H9 (cell line): ENCODE measurements around the gene KIF2C. TPM values are rescaled to one million over a fixed set of nuclear protein-coding genes. Genes with fewer than 3 reads are reported as not detected.

ENCODE experiments used
- DNase-seq: peaks from one replicate; pipeline ENCODE4 v3.0.0-alpha.2; 2017
- H2AFZ ChIP-seq: one replicate; pipeline ENCODE4 v1.6.1; 2013; ENCODE audit warnings: mild to moderate bottlenecking, low read length, control low read depth, moderate library complexity
- H2AK5ac ChIP-seq: 2 replicates; pipeline ENCODE4 v1.6.1; 2013; ENCODE audit warnings: low read length, control low read depth, mixed read lengths; ENCODE audit not compliant: insufficient read length
- H2BK120ac ChIP-seq: one replicate; pipeline ENCODE4 v1.6.1; 2013; ENCODE audit warnings: low read depth, mild to moderate bottlenecking, low read length, control low read depth, inconsistent platforms; ENCODE audit not compliant: poor library complexity, severe bottlenecking
- H2BK12ac ChIP-seq: 2 replicates; pipeline ENCODE4 v1.6.1; 2013; ENCODE audit warnings: low read length, control low read depth, mixed read lengths, low read depth; ENCODE audit not compliant: insufficient read length
- H2BK15ac ChIP-seq: 2 replicates; pipeline ENCODE4 v1.6.1; 2013; ENCODE audit warnings: low read depth, low read length, control low read depth
- H2BK20ac ChIP-seq: one replicate; pipeline ENCODE4 v1.6.1; 2013; ENCODE audit warnings: low read depth, mild to moderate bottlenecking, low read length, control low read depth, inconsistent platforms; ENCODE audit not compliant: poor library complexity, severe bottlenecking
- H2BK5ac ChIP-seq: 2 replicates; pipeline ENCODE4 v1.6.1; 2013; ENCODE audit warnings: low read length, control low read depth, mixed read lengths; ENCODE audit not compliant: insufficient read length
- H3K14ac ChIP-seq: 2 replicates; pipeline ENCODE4 v1.6.1; 2013; ENCODE audit warnings: low read length, control low read depth; ENCODE audit not compliant: insufficient read depth
- H3K18ac ChIP-seq: 2 replicates; pipeline ENCODE4 v1.6.1; 2013; ENCODE audit warnings: low read depth, mild to moderate bottlenecking, mixed read lengths, low read length, control low read depth; ENCODE audit not compliant: insufficient read length
- H3K23ac ChIP-seq: 2 replicates; pipeline ENCODE4 v1.6.1; 2013; ENCODE audit warnings: low read length, control low read depth, mixed read lengths, low read depth; ENCODE audit not compliant: insufficient read length
- H3K23me2 ChIP-seq: 2 replicates; pipeline ENCODE4 v1.6.1; 2013; ENCODE audit warnings: low read depth, mild to moderate bottlenecking, mixed read lengths, low read length, control low read depth; ENCODE audit not compliant: insufficient read length, poor library complexity, severe bottlenecking
- H3K27ac ChIP-seq: 2 replicates; pipeline ENCODE4 v1.5.1; 2013; ENCODE audit warnings: low read length, control low read depth, mixed read lengths, low read depth; ENCODE audit not compliant: insufficient read length
- H3K27me3 ChIP-seq: 2 replicates; pipeline ENCODE4 v1.6.1; 2013; ENCODE audit warnings: low read length, control low read depth, inconsistent platforms; ENCODE audit not compliant: insufficient read depth
- H3K4ac ChIP-seq: 2 replicates; pipeline ENCODE4 v1.6.1; 2013; ENCODE audit warnings: low read depth, mild to moderate bottlenecking, control low read depth, inconsistent platforms, low read length, moderate library complexity
- H3K4me1 ChIP-seq: 2 replicates; pipeline ENCODE4 v1.6.1; 2013; ENCODE audit warnings: low read length, control low read depth, inconsistent platforms; ENCODE audit not compliant: insufficient read depth
- H3K4me2 ChIP-seq: 2 replicates; pipeline ENCODE4 v1.6.1; 2013; ENCODE audit warnings: low read length, control low read depth, mixed read lengths; ENCODE audit not compliant: insufficient read length, insufficient read depth
- H3K56ac ChIP-seq: 2 replicates; pipeline ENCODE4 v1.6.1; 2013; ENCODE audit warnings: low read depth, mild to moderate bottlenecking, mixed read lengths, low read length, control low read depth; ENCODE audit not compliant: insufficient read length
- H3K79me1 ChIP-seq: 2 replicates; pipeline ENCODE4 v1.6.1; 2013; ENCODE audit warnings: low read depth, mild to moderate bottlenecking, moderate library complexity, low read length, control low read depth, inconsistent platforms; ENCODE audit not compliant: insufficient read depth, poor library complexity, severe bottlenecking
- H3K79me2 ChIP-seq: 2 replicates; pipeline ENCODE4 v1.6.1; 2013; ENCODE audit warnings: low read length, control low read depth, inconsistent platforms; ENCODE audit not compliant: insufficient read depth
- H3K9ac ChIP-seq: 2 replicates; pipeline ENCODE4 v1.6.1; 2013; ENCODE audit warnings: low read length, control low read depth, mixed read lengths; ENCODE audit not compliant: insufficient read length; ENCODE audit errors: extremely low read depth
- H3K9me3 ChIP-seq: one replicate; pipeline ENCODE4 v1.6.1; 2013; ENCODE audit warnings: low read depth, low read length, inconsistent platforms; ENCODE audit not compliant: control insufficient read depth
- H3T11ph ChIP-seq: one replicate; pipeline ENCODE4 v1.6.1; 2013; ENCODE audit warnings: mild to moderate bottlenecking, low read length, control low read depth, inconsistent platforms
- H4K20me1 ChIP-seq: one replicate; pipeline ENCODE4 v1.6.1; 2013; ENCODE audit not compliant: control insufficient read depth, insufficient read length, insufficient read depth
- H4K5ac ChIP-seq: 2 replicates; pipeline ENCODE4 v1.6.1; 2013; ENCODE audit warnings: low read depth, mild to moderate bottlenecking, mixed read lengths, low read length, control low read depth; ENCODE audit not compliant: insufficient read length
- H4K8ac ChIP-seq: replicated peaks from 2 replicates; pipeline ENCODE4 v1.6.1; 2013; ENCODE audit warnings: low read length, control low read depth, mixed read lengths, low read depth; ENCODE audit not compliant: insufficient read length
- H4K91ac ChIP-seq: 2 replicates; pipeline ENCODE4 v1.6.1; 2013; ENCODE audit warnings: low read depth, mild to moderate bottlenecking, moderate library complexity, mixed read lengths, low read length, control low read depth; ENCODE audit not compliant: insufficient read length
- H3K27ac Mint-ChIP-seq, 3 experiments: 2 replicates in 2 of 3; 3 replicates in 1 of 3; pipeline ENCODE4 v1.8.0; 2020 to 2021; ENCODE audit warnings: mixed read lengths in 3 of 3, mild to moderate bottlenecking in 1 of 3, moderate library complexity in 1 of 3
- H3K27me3 Mint-ChIP-seq: 2 replicates; pipeline ENCODE4 v1.8.0; 2021; ENCODE audit warnings: low read depth, mild to moderate bottlenecking, moderate library complexity, mixed read lengths
- H3K36me3 Mint-ChIP-seq, 3 experiments: 2 replicates in 2 of 3; 3 replicates in 1 of 3; pipeline ENCODE4 v1.8.0; 2020 to 2021; ENCODE audit warnings: low read depth in 3 of 3, mixed read lengths in 3 of 3; ENCODE audit not compliant: insufficient read depth in 1 of 3
- H3K4me1 Mint-ChIP-seq, 2 experiments: 2 replicates each; pipeline ENCODE4 v1.8.0; 2020; ENCODE audit warnings: mixed read lengths in 2 of 2
- H3K4me3 Mint-ChIP-seq, 2 experiments: 2 replicates in 1 of 2; 3 replicates in 1 of 2; pipeline ENCODE4 v1.8.0; 2020 to 2021; ENCODE audit warnings: mild to moderate bottlenecking in 2 of 2, mixed read lengths in 2 of 2, moderate library complexity in 1 of 2
- H3K9me3 Mint-ChIP-seq, 2 experiments: 2 replicates in 1 of 2; 3 replicates in 1 of 2; pipeline ENCODE4 v1.8.0; 2020; ENCODE audit warnings: mild to moderate bottlenecking in 2 of 2, mixed read lengths in 2 of 2, moderate library complexity in 1 of 2
- CTCF ChIP-seq: fragments of 200-600 bp; sonication (generic); conservative IDR thresholded peaks from 3 replicates; pipeline ENCODE4 v1.8.0; 2021; ENCODE audit warnings: antibody characterized with exemption, mild to moderate bottlenecking
- WGBS: extraction: QIAGEN DNeasy Blood & Tissue Kit; methylation state at CpG from one replicate; pipeline ENCODE4 v1.1.7; 2013; ENCODE audit warnings: missing lambda C conversion rate, low lambda C conversion rate, mixed read lengths; ENCODE audit not compliant: insufficient read length; ENCODE audit errors: extremely low coverage; 5-methylcytosine and 5-hydroxymethylcytosine counted together
- long read RNA-seq: library from polyadenylated mRNA; unstranded; transcript quantifications from one replicate; pipeline ENCODE4 v2.0.0, GENCODE V29; 2020
- total RNA-seq: library from RNA; stranded (reverse); gene quantifications from 2 replicates; pipeline ENCODE4 v1.2.1, GENCODE V29; 2021

Gene KIF2C
- 71.6 and 73.1 TPM in 2 replicates for total RNA-seq
- long read RNA-seq, transcript KIF2C-202 (21 exons, 2,879 nt), result major isoform, 399 of 516 reads
- long read RNA-seq, partial matches to known transcripts, result 15 of 516 reads
- long read RNA-seq, other reads (novel, unspliced or antisense), result 102 of 516 reads

DNA sequence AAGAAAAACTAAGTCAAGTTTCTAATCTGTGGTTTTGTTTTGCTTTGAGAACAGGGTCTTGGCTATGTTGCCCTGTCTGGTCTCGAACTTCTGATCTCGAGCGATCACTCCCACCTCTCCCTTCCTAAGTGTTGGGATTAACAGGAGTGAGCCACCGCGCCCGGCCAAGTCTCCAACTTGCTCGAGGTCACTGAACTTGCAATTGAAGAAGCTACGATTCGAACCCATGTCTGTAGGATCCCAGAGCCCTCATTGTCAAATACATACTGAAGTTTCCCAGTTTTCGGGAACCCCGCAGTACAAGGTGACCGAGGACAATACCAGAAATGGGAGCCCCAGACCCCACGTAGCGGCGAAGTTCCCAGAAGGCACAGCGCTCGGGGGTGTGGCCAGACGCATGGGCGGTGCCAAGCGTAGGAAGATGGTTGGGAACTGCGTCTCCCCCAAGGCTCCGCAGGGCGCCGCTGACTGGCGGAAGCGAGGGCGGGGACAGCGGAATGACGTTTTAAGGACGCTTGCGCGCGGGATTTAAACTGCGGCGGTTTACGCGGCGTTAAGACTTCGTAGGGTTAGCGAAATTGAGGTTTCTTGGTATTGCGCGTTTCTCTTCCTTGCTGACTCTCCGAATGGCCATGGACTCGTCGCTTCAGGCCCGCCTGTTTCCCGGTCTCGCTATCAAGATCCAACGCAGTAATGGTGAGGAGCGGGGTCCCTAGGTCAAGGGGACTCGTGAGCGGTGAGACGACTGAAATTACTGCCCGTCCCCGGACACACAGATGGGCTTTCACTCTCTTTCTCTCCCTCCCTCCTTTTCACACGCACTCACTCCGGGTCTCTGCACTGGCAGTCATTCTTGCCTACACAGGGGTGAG, at the start of gene KIF2C:
TSS of gene KIF2C (plus strand) at position 531 of the 872 bp plus-strand sequence. CDS start at position 627, 96 bp downstream.
- peak within 1 kb of the TSS; percentile 15; the same call in 1 of the 2 replicates for H3K14ac ChIP-seq

More for the DNA sequence above, at the start of gene KIF2C:
- Histone ChIP-seq H3K23ac (no peak within 1 kb of the TSS), H2BK5ac (no peak within 1 kb of the TSS), H3K79me1 (peaks cover 5% of the 10 kb centered on the region), H4K5ac (no peak within 1 kb of the TSS), H2AK5ac (no peak within 1 kb of the TSS), H2BK20ac (no peak within 1 kb of the TSS), H3K9me3 (no peaks in the 10 kb centered on the region), H3K18ac (peak within 1 kb of the TSS; percentile 77), H3K79me2 (peaks cover 9% of the 10 kb centered on the region; the same call in 1 of the 2 replicates), H4K8ac (no peak within 1 kb of the TSS), H4K91ac (no peak within 1 kb of the TSS), H3K4me1 (no peaks in the 10 kb centered on the region), H2BK15ac (no peak within 1 kb of the TSS), H3T11ph (no peak within 1 kb of the TSS), H2BK12ac (no peak within 1 kb of the TSS), H3K23me2 (peaks cover 8% of the 10 kb centered on the region), H4K20me1 (no peaks in the 10 kb centered on the region), H3K27me3 (no peaks in the 10 kb centered on the region), H3K56ac (no peak within 1 kb of the TSS), H2AFZ (no peak within 1 kb of the TSS), H2BK120ac (no peak within 1 kb of the TSS), H3K4me2 (peak within 1 kb of the TSS; percentile 58), H3K4ac (no peak within 1 kb of the TSS; the same call in 1 of the 2 replicates), H3K9ac (peak within 1 kb of the TSS; percentile 74), H3K27ac (no peak within 1 kb of the TSS)
- H3K4me3 Mint-ChIP-seq, result peak within 1 kb of the TSS; percentile 98 to 99
- WGBS, result no CpG with 5 or more reads among the region's 57 CpGs
- H3K9me3 Mint-ChIP-seq, result peaks cover 0 to 11% of the 10 kb centered on the region in 2 experiments; a peak in 4 of 5 replicates
- H3K36me3 Mint-ChIP-seq, result peaks cover 24 to 35% (median 31%) of the 10 kb centered on the region in 3 experiments
- peaks cover 18 to 19% of the 10 kb centered on the region in 2 experiments for H3K4me1 Mint-ChIP-seq
- H3K27ac Mint-ChIP-seq, result peak within 1 kb of the TSS; percentile 96 to 99 (median 98)
- H3K27me3 Mint-ChIP-seq, result peaks cover 2% of the 10 kb centered on the region; the same call in 1 of the 2 replicates
- DNase-seq, result peak; percentile 97
- TF ChIP-seq CTCF, result no peak
